GM12801 (cell line): ENCODE results near the gene KRTAP12-4.

Source experiments
- TF ChIP-seq, protein P1 (sequence below): IDR thresholded peaks from one replicate; pipeline ENCODE4 v1.5.1; 2011; ENCODE audit warnings: control low read depth; ENCODE audit not compliant: insufficient read length; ENCODE audit errors: extremely low read depth

Gene KRTAP12-4

DNA sequence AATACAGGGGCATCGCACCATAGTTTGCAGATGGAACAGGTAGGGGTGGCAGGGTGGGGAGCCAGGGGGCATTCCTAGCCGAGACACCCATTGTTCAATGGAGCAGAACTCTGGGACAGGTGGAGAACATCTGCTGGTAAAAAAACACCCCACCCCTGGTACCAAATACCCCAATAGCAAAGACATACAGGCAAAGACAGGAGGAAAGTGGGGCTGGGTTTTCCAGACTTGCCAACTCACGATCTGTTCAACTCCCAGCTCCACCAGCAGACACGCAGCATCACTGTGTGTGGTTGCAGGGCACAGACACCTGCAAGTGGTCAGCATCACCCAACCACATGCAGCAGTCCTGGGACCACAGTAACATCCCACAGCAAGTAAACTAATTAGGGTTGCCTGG, 42.9 kb downstream of the KRTAP12-4 start:
- TF ChIP-seq, protein P1, sequence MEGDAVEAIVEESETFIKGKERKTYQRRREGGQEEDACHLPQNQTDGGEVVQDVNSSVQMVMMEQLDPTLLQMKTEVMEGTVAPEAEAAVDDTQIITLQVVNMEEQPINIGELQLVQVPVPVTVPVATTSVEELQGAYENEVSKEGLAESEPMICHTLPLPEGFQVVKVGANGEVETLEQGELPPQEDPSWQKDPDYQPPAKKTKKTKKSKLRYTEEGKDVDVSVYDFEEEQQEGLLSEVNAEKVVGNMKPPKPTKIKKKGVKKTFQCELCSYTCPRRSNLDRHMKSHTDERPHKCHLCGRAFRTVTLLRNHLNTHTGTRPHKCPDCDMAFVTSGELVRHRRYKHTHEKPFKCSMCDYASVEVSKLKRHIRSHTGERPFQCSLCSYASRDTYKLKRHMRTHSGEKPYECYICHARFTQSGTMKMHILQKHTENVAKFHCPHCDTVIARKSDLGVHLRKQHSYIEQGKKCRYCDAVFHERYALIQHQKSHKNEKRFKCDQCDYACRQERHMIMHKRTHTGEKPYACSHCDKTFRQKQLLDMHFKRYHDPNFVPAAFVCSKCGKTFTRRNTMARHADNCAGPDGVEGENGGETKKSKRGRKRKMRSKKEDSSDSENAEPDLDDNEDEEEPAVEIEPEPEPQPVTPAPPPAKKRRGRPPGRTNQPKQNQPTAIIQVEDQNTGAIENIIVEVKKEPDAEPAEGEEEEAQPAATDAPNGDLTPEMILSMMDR, result no peak

DNA sequence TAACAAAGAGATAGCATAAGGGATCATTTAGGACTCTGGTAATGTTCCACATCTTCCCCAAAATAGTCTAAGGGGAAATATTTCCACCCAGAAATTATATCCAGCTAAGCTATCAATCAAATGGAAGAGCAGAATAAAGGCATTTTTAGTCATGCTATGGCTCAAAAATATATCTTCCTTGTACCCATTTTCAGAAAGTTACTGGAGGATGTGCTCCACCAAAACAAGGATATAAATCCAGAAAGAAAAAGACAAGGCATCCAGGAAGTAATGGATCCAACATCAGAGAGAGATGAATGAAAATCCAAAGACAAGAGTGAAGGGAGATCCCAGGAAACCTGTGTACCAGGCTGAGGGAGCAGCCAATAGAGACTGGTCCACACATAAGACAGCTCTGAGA, 45.3 kb downstream of the KRTAP12-4 start:
- TF ChIP-seq, protein P1, result no peak

DNA sequence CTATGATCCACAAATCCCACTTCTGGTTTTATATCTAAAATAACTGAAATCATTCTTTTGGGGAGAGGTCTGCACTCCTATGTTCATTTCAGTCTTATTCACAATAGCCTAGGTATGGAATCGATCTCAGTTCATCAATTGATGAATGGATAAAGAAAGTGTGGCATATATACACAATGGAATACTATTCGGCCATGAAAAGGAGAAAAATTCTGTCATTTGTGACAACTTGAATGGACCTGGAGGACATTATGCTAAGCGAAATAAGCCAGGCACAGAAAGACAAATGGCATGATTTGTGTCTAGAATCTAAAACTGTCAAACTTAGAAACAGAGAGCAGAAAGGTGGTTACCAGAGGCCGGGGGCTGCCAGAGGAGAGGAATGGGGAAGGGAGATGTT, 48.0 kb downstream of the KRTAP12-4 start:
- TF ChIP-seq, protein P1, result no peak
